Neural progenitor cell (in vitro differentiated cells): ENCODE measurements around the gene LRRK2. TPM values are rescaled to one million over a fixed set of nuclear protein-coding genes. Genes with fewer than 3 reads are reported as not detected.

ENCODE experiments used
- DNase-seq: peaks from one replicate; pipeline ENCODE4 v3.0.0-alpha.2; 2016; ENCODE audit warnings: low spot score
- H2AFZ ChIP-seq: fragments of 200-600 bp; sonication (generic); replicated peaks from 2 replicates; pipeline ENCODE4 v1.6.1; 2016; ENCODE audit warnings: antibody characterized with exemption
- H3F3A ChIP-seq: fragments of 200-600 bp; sonication (generic); 2 replicates; pipeline ENCODE4 v1.6.1; 2016; ENCODE audit warnings: antibody characterized with exemption, low read depth
- H3K27ac ChIP-seq: fragments of 200-600 bp; sonication (generic); 2 replicates; pipeline ENCODE4 v1.5.1; 2016; ENCODE audit warnings: mild to moderate bottlenecking
- H3K27me3 ChIP-seq: fragments of 200-600 bp; sonication (generic); 2 replicates; pipeline ENCODE4 v1.6.1; 2016; ENCODE audit warnings: mild to moderate bottlenecking, moderate library complexity
- H3K36me3 ChIP-seq: fragments of 200-600 bp; sonication (generic); 2 replicates; pipeline ENCODE4 v1.5.1; 2016
- H3K4me1 ChIP-seq: fragments of 200-600 bp; sonication (generic); 2 replicates; pipeline ENCODE4 v1.6.1; 2016; ENCODE audit warnings: mixed run types
- H3K4me2 ChIP-seq: fragments of 200-600 bp; sonication (generic); 2 replicates; pipeline ENCODE4 v1.6.1; 2016
- H3K4me3 ChIP-seq: fragments of 200-600 bp; sonication (generic); 2 replicates; pipeline ENCODE4 v1.5.1; 2016
- H3K79me2 ChIP-seq: fragments of 200-600 bp; sonication (generic); 2 replicates; pipeline ENCODE4 v1.6.1; 2016; ENCODE audit warnings: low read depth
- H3K9ac ChIP-seq: fragments of 200-600 bp; sonication (generic); 2 replicates; pipeline ENCODE4 v1.6.1; 2016
- H3K9me3 ChIP-seq: fragments of 200-600 bp; sonication (generic); 2 replicates; pipeline ENCODE4 v1.5.1; 2016; ENCODE audit warnings: low read depth
- H4K20me1 ChIP-seq: fragments of 200-600 bp; sonication (generic); 2 replicates; pipeline ENCODE4 v1.6.1; 2016; ENCODE audit warnings: low read depth
- H3K27ac Mint-ChIP-seq: 3 replicates; pipeline ENCODE4 v1.8.0; 2021; ENCODE audit warnings: mixed read lengths
- H3K27me3 Mint-ChIP-seq: 2 replicates; pipeline ENCODE4 v1.8.0; 2022; ENCODE audit warnings: low read depth, mild to moderate bottlenecking, inconsistent platforms, moderate library complexity, mixed read lengths; ENCODE audit not compliant: insufficient read depth
- H3K36me3 Mint-ChIP-seq: 3 replicates; pipeline ENCODE4 v1.8.0; 2021; ENCODE audit warnings: mixed read lengths
- H3K4me1 Mint-ChIP-seq: 3 replicates; pipeline ENCODE4 v1.8.0; 2021; ENCODE audit warnings: mixed read lengths
- H3K4me3 Mint-ChIP-seq: 3 replicates; pipeline ENCODE4 v1.8.0; 2021; ENCODE audit warnings: mild to moderate bottlenecking, moderate library complexity, mixed read lengths
- H3K9me3 Mint-ChIP-seq: 3 replicates; pipeline ENCODE4 v1.8.0; 2020; ENCODE audit warnings: mixed read lengths
- EZH2 ChIP-seq: fragments of 200-600 bp; sonication (generic); IDR thresholded peaks from 2 replicates; pipeline ENCODE4 v1.6.1; 2017; ENCODE audit warnings: antibody characterized with exemption, mild to moderate bottlenecking, moderate library complexity
- EZH2phosphoT487 ChIP-seq: fragments of 200-600 bp; sonication (generic); IDR thresholded peaks from 2 replicates; pipeline ENCODE4 v1.6.1; 2017; ENCODE audit warnings: antibody characterized with exemption
- total RNA-seq: library from RNA; depleted of rRNA; stranded (reverse); fragments of >200 nt; gene quantifications from 2 replicates; pipeline ENCODE4 v1.2.3, GENCODE V29; 2015; ENCODE audit warnings: low replicate concordance
- TF ChIP-seq, protein P1 (sequence below): fragments of 200-600 bp; sonication (generic); IDR thresholded peaks from 2 replicates; pipeline ENCODE4 v1.5.1; 2017; ENCODE audit warnings: antibody characterized with exemption, mild to moderate bottlenecking

Gene LRRK2
- total RNA-seq, 1 donor from 2014 or later = 0.11 TPM

- no peak overlapping the region for H3K4me2 ChIP-seq
- no peaks in the 10 kb centered on the region for H3K9me3 ChIP-seq
- H3K9ac ChIP-seq = no peak overlapping the region
- no peak for DNase-seq
- no peaks in the 10 kb centered on the region for H4K20me1 ChIP-seq
- Mint-ChIP-seq H3K36me3 (no peaks in the 10 kb centered on the region), H3K27me3 (peaks cover 9% of the 10 kb centered on the region), H3K9me3 (no peaks in the 10 kb centered on the region), H3K27ac (no peak overlapping the region), H3K4me1 (peaks cover 8% of the 10 kb centered on the region), H3K4me3 (no peak overlapping the region)
- H3K27me3 ChIP-seq = peaks cover 38% of the 10 kb centered on the region
- no peaks in the 10 kb centered on the region for H3F3A ChIP-seq
- no peak overlapping the region for H2AFZ ChIP-seq
- no peak overlapping the region for H3K4me3 ChIP-seq
- TF ChIP-seq EZH2 (no peak), EZH2phosphoT487 (no peak)
- TF ChIP-seq, protein P1, sequence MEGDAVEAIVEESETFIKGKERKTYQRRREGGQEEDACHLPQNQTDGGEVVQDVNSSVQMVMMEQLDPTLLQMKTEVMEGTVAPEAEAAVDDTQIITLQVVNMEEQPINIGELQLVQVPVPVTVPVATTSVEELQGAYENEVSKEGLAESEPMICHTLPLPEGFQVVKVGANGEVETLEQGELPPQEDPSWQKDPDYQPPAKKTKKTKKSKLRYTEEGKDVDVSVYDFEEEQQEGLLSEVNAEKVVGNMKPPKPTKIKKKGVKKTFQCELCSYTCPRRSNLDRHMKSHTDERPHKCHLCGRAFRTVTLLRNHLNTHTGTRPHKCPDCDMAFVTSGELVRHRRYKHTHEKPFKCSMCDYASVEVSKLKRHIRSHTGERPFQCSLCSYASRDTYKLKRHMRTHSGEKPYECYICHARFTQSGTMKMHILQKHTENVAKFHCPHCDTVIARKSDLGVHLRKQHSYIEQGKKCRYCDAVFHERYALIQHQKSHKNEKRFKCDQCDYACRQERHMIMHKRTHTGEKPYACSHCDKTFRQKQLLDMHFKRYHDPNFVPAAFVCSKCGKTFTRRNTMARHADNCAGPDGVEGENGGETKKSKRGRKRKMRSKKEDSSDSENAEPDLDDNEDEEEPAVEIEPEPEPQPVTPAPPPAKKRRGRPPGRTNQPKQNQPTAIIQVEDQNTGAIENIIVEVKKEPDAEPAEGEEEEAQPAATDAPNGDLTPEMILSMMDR = no peak
- H3K27ac ChIP-seq = no peak overlapping the region
- no peaks in the 10 kb centered on the region for H3K79me2 ChIP-seq
- no peaks in the 10 kb centered on the region for H3K4me1 ChIP-seq
- no peaks in the 10 kb centered on the region for H3K36me3 ChIP-seq
Observed at GRCh38 chr12:40228727-40229126, 3.9 kb downstream of the LRRK2 start.

GRCh38 chr12:40229690-40230651 lies 5.2 kb downstream of the LRRK2 start:
- H3K4me3 Mint-ChIP-seq = no peak overlapping the region
- Histone ChIP-seq H3K79me2 (no peaks in the 10 kb centered on the region), H3K9ac (no peak overlapping the region), H4K20me1 (no peaks in the 10 kb centered on the region), H3K9me3 (no peaks in the 10 kb centered on the region), H3K4me3 (no peak overlapping the region), H3K27me3 (peaks cover 25% of the 10 kb centered on the region), H3K27ac (no peak overlapping the region), H3K4me1 (no peaks in the 10 kb centered on the region), H3K36me3 (no peaks in the 10 kb centered on the region), H3K4me2 (no peak overlapping the region), H3F3A (no peaks in the 10 kb centered on the region), H2AFZ (no peak overlapping the region)
- H3K36me3 Mint-ChIP-seq = no peaks in the 10 kb centered on the region
- TF ChIP-seq, protein P1 = no peak
- no peak for TF ChIP-seq EZH2
- TF ChIP-seq EZH2phosphoT487 = no peak
- no peak overlapping the region for H3K27ac Mint-ChIP-seq
- no peak for DNase-seq
- H3K27me3 Mint-ChIP-seq = peaks cover 3% of the 10 kb centered on the region
- H3K4me1 Mint-ChIP-seq = peaks cover 5% of the 10 kb centered on the region
- no peaks in the 10 kb centered on the region for H3K9me3 Mint-ChIP-seq

GRCh38 chr12:40232602-40233001 lies 7.8 kb downstream of the LRRK2 start:
- Histone ChIP-seq H4K20me1 (no peaks in the 10 kb centered on the region), H3K27me3 (no peaks in the 10 kb centered on the region), H3K27ac (no peak overlapping the region), H3K4me3 (no peak overlapping the region), H3K4me1 (no peaks in the 10 kb centered on the region), H3F3A (no peaks in the 10 kb centered on the region), H3K4me2 (no peak overlapping the region), H3K9me3 (no peaks in the 10 kb centered on the region), H3K79me2 (no peaks in the 10 kb centered on the region), H2AFZ (no peak overlapping the region), H3K9ac (no peak overlapping the region), H3K36me3 (no peaks in the 10 kb centered on the region)
- no peak overlapping the region for H3K4me3 Mint-ChIP-seq
- H3K36me3 Mint-ChIP-seq = no peaks in the 10 kb centered on the region
- TF ChIP-seq EZH2phosphoT487 (no peak), EZH2 (no peak)
- TF ChIP-seq, protein P1 = no peak
- no peaks in the 10 kb centered on the region for H3K4me1 Mint-ChIP-seq
- no peak for DNase-seq
- H3K27me3 Mint-ChIP-seq = no peaks in the 10 kb centered on the region
- no peaks in the 10 kb centered on the region for H3K9me3 Mint-ChIP-seq
- H3K27ac Mint-ChIP-seq = no peak overlapping the region
